ENCODE measurements around the gene GFY. TPM values are rescaled to one million over a fixed set of nuclear protein-coding genes. Genes with fewer than 3 reads are reported as not detected.

Gene GFY
- total and polyA plus RNA-seq, 9 of the 15 experiments (the other 6 are each of a cell fraction or from before 2014, with no cell fraction given), result 0.06 to 0.40 (median 0.19) TPM; not detected in 3

- TF ChIP-seq RREB1 (CRISPR knock-in tag; IDR thresholded peaks at IDR 0.05) (peak; percentile 60; the same call in 1 of the 2 replicates), ZZZ3 (IDR thresholded peaks at IDR 0.05) (no peak), SP2 (IDR thresholded peaks at IDR 0.05; ENCODE audit: extremely low read depth, low read depth, low read length, poor library complexity, severe bottlenecking) (no peak), ZNF280B (CRISPR knock-in tag; IDR thresholded peaks at IDR 0.05) (no peak), ZNF124 (CRISPR knock-in tag; IDR thresholded peaks at IDR 0.05) (no peak), RBBP5 (IDR thresholded peaks at IDR 0.05; ENCODE audit: borderline replicate concordance, insufficient read depth, low read length, poor library complexity, severe bottlenecking) (no peak), ZFX (CRISPR knock-in tag; IDR thresholded peaks at IDR 0.05) (no peak), JUNB (CRISPR knock-in tag; conservative IDR thresholded peaks at IDR 0.05) (no peak), CHD4 (IDR thresholded peaks at IDR 0.05; ENCODE audit: insufficient read depth, insufficient replicate concordance, low read depth, low read length, poor library complexity, severe bottlenecking) (no peak), IRF2 (CRISPR knock-in tag; IDR thresholded peaks at IDR 0.05) (no peak), ZNF282 (CRISPR knock-in tag; IDR thresholded peaks at IDR 0.05) (no peak), MEF2D (tag; conservative IDR thresholded peaks at IDR 0.05; ENCODE audit: low read depth) (0 out of 2 replicates have a peak, but pooled peaks have one; percentile 29), TRIM28 (IDR thresholded peaks at IDR 0.05) (no peak), CBX3 (IDR thresholded peaks at IDR 0.05; ENCODE audit: borderline replicate concordance in 1 of 2, low read length in 2 of 2) (no peak)
- TF ChIP-seq, protein P1, sequence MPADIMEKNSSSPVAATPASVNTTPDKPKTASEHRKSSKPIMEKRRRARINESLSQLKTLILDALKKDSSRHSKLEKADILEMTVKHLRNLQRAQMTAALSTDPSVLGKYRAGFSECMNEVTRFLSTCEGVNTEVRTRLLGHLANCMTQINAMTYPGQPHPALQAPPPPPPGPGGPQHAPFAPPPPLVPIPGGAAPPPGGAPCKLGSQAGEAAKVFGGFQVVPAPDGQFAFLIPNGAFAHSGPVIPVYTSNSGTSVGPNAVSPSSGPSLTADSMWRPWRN (IDR thresholded peaks at IDR 0.05; ENCODE audit: low read depth), result no peak
- TF ChIP-seq, protein P2, sequence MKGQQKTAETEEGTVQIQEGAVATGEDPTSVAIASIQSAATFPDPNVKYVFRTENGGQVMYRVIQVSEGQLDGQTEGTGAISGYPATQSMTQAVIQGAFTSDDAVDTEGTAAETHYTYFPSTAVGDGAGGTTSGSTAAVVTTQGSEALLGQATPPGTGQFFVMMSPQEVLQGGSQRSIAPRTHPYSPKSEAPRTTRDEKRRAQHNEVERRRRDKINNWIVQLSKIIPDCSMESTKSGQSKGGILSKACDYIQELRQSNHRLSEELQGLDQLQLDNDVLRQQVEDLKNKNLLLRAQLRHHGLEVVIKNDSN (CRISPR knock-in tag; IDR thresholded peaks at IDR 0.05), result no peak
- TF ChIP-seq, protein P3, sequence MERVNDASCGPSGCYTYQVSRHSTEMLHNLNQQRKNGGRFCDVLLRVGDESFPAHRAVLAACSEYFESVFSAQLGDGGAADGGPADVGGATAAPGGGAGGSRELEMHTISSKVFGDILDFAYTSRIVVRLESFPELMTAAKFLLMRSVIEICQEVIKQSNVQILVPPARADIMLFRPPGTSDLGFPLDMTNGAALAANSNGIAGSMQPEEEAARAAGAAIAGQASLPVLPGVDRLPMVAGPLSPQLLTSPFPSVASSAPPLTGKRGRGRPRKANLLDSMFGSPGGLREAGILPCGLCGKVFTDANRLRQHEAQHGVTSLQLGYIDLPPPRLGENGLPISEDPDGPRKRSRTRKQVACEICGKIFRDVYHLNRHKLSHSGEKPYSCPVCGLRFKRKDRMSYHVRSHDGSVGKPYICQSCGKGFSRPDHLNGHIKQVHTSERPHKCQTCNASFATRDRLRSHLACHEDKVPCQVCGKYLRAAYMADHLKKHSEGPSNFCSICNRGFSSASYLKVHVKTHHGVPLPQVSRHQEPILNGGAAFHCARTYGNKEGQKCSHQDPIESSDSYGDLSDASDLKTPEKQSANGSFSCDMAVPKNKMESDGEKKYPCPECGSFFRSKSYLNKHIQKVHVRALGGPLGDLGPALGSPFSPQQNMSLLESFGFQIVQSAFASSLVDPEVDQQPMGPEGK (CRISPR knock-in tag; IDR thresholded peaks at IDR 0.05; ENCODE audit: borderline replicate concordance), result no peak
Measured at GRCh38 chr19:49409441-49410029, 15.7 kb upstream of the GFY start (continued).
